Subcutaneous adipose tissue (tissue), 4 donors: Measurements from ENCODE around the gene C2orf78. TPM values are rescaled to one million over a fixed set of nuclear protein-coding genes. Genes with fewer than 3 reads are reported as not detected.

Experiments
- total RNA-seq, 4 donors: library from RNA; depleted of rRNA; stranded (reverse); fragments of >200 nt; gene quantifications; one replicate each; pipeline ENCODE4 v1.1.0, GENCODE V29; 2016
- TF ChIP-seq, protein P1 (sequence below): fragments of 450-650 bp; IDR thresholded peaks from one replicate; pipeline ENCODE4 v1.5.1; 2016; ENCODE audit warnings: low read depth, mild to moderate bottlenecking, control low read depth, antibody characterized with exemption, moderate library complexity

Gene C2orf78
- total RNA-seq, 4 donors from 2014 or later = not detected

DNA sequence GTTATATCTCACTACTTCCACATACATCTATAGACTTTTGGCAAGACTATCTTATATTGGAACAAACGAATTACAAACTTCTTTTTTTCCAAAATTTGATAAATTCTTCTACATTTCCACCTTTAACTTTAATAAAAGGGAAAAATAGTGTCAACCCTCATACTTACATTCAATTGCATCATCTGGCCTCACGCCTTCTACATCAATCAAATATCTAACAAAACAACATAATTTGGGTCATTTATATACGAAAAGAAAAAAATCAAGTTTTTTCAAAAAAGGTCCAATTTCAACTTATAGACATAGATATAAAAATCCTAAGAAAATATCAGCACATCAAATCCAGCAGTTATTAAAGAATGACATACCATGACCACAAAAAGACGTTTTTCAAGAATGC, 17.0 kb upstream of the C2orf78 start:
- TF ChIP-seq, protein P1, sequence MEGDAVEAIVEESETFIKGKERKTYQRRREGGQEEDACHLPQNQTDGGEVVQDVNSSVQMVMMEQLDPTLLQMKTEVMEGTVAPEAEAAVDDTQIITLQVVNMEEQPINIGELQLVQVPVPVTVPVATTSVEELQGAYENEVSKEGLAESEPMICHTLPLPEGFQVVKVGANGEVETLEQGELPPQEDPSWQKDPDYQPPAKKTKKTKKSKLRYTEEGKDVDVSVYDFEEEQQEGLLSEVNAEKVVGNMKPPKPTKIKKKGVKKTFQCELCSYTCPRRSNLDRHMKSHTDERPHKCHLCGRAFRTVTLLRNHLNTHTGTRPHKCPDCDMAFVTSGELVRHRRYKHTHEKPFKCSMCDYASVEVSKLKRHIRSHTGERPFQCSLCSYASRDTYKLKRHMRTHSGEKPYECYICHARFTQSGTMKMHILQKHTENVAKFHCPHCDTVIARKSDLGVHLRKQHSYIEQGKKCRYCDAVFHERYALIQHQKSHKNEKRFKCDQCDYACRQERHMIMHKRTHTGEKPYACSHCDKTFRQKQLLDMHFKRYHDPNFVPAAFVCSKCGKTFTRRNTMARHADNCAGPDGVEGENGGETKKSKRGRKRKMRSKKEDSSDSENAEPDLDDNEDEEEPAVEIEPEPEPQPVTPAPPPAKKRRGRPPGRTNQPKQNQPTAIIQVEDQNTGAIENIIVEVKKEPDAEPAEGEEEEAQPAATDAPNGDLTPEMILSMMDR = no peak

DNA sequence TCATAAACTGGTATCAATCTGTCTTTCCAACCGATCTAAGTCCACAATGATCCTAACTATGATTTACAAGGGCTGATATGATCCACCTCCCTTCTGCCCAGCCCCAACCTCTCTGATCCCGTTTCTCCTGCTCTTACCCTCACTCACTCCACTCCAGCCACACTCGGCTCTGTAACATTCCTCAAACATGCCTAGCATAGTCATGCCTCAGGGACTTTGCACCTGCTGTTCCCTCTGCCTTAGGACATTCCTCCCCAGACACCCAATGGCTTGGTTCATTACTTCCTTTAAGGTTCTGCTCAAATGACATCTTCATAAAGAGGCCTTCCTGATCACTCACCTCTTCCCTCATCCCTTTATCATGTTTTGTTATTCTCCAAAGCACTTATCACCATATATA, 13.3 kb upstream of the C2orf78 start:
- TF ChIP-seq, protein P1 = no peak

DNA sequence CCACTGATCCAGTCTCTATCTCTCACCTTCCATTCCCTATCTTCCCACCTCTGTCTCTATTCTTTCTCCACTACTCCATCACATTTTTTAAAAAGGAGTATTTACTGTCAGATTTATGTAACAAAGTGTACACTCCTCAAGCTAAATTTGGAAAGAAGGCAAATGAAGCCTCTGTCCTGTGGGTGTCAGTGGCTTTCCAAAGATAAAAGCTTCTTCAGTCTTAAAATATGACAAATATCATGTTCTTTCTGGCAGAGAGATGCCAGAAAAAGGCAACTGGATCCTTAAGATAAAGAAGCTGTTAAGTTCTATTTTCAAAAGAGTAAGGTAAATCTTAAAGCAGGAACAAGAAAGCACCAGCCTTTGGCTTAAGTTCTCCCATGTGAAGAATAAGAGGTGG, 11.2 kb upstream of the C2orf78 start:
- TF ChIP-seq, protein P1 = no peak

DNA sequence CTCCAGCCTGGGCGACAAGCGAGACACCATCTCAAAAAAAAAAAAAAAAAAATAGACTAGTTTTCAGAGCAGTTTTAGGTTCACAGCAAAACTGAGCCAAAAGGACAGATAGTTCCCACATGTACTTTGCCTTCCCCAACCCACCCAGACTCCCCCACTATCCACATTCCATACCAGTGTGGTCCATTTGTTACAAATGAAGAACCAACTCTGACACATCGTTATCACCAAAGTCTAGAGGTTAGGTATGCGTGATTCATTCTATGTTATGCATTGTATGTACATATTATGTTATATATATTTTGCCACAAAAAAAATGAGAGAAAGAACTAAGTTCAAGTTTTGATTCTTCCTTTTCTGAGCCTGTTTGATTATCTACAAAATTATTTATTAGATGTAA, 7.6 kb upstream of the C2orf78 start:
- TF ChIP-seq, protein P1 = no peak

DNA sequence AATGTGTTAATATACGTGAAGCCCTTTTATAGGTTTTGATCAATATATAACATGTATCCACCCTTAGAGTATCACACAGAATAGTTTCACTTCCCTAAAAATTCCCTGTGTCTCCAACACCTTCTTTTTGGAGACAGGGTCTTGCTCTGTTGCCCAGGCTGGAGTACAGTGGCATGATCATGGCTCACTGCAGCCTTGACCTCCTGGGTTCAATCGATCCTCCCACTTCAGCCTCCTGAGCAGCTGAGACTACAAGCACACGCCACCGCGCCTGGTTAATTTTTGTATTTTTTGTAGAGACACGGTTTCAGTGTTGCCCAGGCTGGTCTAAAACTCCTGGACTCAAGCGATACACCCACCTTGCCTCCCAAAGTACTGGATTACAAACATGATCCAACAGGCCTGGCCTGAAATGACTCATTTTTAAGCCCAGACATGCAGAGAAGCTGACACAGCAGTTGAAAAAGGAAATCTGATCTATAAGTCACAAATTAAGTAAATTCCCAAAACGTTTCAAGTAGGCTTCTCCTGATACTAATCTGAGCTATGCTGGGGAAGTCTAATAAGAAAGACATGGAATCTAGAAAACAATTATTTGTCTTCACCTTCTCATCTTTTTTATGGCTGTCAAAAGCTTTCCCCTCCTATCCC, 7.0 kb upstream of the C2orf78 start:
- TF ChIP-seq, protein P1 = no peak

DNA sequence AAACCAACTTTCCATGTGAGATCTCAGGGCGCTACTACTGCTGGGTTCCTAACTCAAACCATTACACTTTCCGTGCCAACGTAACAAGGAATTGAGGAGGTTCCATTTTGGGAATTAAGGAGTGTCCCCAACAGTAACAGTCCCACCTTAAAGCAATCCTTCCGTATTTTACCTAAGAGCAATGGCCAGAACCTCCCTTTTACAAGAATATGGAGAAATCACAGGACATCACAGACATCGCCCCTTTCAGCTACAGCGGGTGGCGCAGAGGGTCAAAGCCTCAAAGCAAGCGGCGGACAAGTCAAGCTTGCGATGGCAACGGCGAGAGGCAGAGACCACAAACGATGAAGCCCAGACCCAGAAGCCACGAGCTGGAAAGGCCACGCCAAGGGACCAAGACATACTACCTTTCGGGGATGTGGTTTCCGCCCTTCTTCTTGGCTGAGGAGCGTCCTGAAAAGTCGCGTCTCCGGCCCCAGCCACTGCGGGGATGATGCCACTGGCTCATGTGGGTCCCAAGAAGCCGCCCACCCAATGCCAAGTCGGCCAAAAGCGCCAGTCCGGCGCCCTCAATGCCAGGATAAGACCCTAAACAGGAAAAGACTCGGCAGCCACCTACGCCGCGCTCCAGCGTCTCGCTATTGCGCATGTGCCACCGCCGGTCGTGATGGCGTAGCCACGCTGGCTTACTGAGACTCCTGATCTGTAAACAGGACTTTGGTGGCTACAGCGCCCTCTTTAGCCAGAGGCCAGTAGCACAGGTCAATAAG, 4.3 kb upstream of the C2orf78 start, which contains the start of gene DUSP11:
Gene DUSP11 (minus strand): TSS at position 637 of the 770 bp plus-strand sequence. CDS start 129 bp downstream, at position 508.
- TF ChIP-seq, protein P1 = no peak

DNA sequence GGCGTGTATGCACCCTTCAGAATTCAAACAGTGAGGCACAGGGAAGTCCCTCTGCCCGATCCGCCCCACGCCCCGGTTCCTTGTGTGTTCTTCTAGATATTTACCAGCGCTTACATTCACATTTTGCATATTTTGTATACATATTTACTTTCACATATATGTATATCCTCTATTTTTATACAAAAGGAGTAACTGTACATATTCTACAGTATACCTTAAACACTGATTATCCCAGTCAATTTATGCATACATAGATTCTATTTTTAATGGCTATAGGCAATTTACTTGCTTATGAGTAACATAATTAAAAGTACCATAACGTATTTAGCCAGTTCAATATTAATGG, 3.8 kb upstream of the C2orf78 start:
- TF ChIP-seq, protein P1 = no peak
